AG09309 (cell line): Measurements from ENCODE around the gene NXN.
"Not testable (repeated sequence)": the region's sequence is repeated elsewhere in the genome, so short reads cannot be mapped to it uniquely, and the experiment has no call there.

ENCODE experiments used
- DNase-seq: peaks from one replicate; pipeline ENCODE4 v3.0.0-alpha.2; 2010; ENCODE audit warnings: low read depth
- H3K4me3 ChIP-seq: 2 replicates; pipeline ENCODE4 v1.5.1; 2011; ENCODE audit warnings: mild to moderate bottlenecking, low read depth, low read length, moderate library complexity; ENCODE audit not compliant: control insufficient read depth
- TF ChIP-seq, protein P1 (sequence below): IDR thresholded peaks from 2 replicates; pipeline ENCODE4 v1.5.1; 2011; ENCODE audit warnings: mild to moderate bottlenecking, low read depth, low read length, inconsistent platforms; ENCODE audit not compliant: insufficient read depth, control insufficient read depth; ENCODE audit errors: missing control alignments

NXN gene

GRCh38 chr17:927611-928461 lies 51.7 kb downstream of the NXN start:
- H3K4me3 ChIP-seq = no peak overlapping the region
- peak; percentile 99 for DNase-seq
- TF ChIP-seq, protein P1, sequence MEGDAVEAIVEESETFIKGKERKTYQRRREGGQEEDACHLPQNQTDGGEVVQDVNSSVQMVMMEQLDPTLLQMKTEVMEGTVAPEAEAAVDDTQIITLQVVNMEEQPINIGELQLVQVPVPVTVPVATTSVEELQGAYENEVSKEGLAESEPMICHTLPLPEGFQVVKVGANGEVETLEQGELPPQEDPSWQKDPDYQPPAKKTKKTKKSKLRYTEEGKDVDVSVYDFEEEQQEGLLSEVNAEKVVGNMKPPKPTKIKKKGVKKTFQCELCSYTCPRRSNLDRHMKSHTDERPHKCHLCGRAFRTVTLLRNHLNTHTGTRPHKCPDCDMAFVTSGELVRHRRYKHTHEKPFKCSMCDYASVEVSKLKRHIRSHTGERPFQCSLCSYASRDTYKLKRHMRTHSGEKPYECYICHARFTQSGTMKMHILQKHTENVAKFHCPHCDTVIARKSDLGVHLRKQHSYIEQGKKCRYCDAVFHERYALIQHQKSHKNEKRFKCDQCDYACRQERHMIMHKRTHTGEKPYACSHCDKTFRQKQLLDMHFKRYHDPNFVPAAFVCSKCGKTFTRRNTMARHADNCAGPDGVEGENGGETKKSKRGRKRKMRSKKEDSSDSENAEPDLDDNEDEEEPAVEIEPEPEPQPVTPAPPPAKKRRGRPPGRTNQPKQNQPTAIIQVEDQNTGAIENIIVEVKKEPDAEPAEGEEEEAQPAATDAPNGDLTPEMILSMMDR = no peak

GRCh38 chr17:925817-926216 lies 53.8 kb downstream of the NXN start:
- DNase-seq = no peak
- TF ChIP-seq, protein P1 = no peak
- H3K4me3 ChIP-seq = no peak overlapping the region

GRCh38 chr17:924711-925475 lies 54.7 kb downstream of the NXN start:
- TF ChIP-seq, protein P1 = no peak
- no peak overlapping the region for H3K4me3 ChIP-seq
- no peak for DNase-seq

GRCh38 chr17:924306-924705 lies 55.3 kb downstream of the NXN start:
- not testable (repeated sequence) for H3K4me3 ChIP-seq, DNase-seq

GRCh38 chr17:923633-924032 lies 55.9 kb downstream of the NXN start:
- no peak for DNase-seq
- TF ChIP-seq, protein P1 = no peak

DNA sequence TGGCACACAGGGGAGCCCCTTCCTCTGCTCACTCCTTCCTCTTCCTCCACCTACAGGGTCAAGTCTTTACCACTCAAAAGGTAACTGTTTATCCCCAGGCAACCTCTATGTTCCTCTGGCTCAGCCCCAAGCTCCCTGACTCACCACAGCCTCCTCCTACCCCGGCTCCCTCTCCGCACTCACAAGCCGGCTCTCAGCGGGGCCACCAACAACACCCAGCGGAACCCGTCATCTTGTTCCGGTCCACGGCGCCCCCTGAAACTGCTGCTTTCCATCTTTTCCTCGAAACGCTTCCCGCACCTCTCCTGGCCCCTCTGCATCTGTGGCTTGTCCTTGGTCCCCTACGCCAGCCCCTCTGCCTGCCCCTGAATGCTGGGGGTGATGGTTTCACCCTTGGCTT lies 58.4 kb downstream of the NXN start:
- no peak overlapping the region for H3K4me3 ChIP-seq
- DNase-seq = no peak
- TF ChIP-seq, protein P1 = no peak

More at GRCh38 chr17:923633-924032, 55.9 kb downstream of the NXN start:
- H3K4me3 ChIP-seq = no peak overlapping the region

GRCh38 chr17:920190-920589 lies 59.4 kb downstream of the NXN start:
- H3K4me3 ChIP-seq = no peak overlapping the region
- DNase-seq = no peak
- TF ChIP-seq, protein P1 = no peak
